AG08396 (cell line): Measurements from ENCODE around the gene PACSIN2.
A peak's percentile ranks its signal among the peaks of the same experiment; 100 is the strongest.
"Not testable (repeated sequence)": the region's sequence is repeated elsewhere in the genome, so short reads cannot be mapped to it uniquely, and the experiment has no call there.

ENCODE experiments used
- DNase-seq: peaks from one replicate; pipeline ENCODE4 v3.0.0; 2012; ENCODE audit warnings: low spot score, mixed read lengths

The PACSIN2 gene, protein sequence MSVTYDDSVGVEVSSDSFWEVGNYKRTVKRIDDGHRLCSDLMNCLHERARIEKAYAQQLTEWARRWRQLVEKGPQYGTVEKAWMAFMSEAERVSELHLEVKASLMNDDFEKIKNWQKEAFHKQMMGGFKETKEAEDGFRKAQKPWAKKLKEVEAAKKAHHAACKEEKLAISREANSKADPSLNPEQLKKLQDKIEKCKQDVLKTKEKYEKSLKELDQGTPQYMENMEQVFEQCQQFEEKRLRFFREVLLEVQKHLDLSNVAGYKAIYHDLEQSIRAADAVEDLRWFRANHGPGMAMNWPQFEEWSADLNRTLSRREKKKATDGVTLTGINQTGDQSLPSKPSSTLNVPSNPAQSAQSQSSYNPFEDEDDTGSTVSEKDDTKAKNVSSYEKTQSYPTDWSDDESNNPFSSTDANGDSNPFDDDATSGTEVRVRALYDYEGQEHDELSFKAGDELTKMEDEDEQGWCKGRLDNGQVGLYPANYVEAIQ

DNA sequence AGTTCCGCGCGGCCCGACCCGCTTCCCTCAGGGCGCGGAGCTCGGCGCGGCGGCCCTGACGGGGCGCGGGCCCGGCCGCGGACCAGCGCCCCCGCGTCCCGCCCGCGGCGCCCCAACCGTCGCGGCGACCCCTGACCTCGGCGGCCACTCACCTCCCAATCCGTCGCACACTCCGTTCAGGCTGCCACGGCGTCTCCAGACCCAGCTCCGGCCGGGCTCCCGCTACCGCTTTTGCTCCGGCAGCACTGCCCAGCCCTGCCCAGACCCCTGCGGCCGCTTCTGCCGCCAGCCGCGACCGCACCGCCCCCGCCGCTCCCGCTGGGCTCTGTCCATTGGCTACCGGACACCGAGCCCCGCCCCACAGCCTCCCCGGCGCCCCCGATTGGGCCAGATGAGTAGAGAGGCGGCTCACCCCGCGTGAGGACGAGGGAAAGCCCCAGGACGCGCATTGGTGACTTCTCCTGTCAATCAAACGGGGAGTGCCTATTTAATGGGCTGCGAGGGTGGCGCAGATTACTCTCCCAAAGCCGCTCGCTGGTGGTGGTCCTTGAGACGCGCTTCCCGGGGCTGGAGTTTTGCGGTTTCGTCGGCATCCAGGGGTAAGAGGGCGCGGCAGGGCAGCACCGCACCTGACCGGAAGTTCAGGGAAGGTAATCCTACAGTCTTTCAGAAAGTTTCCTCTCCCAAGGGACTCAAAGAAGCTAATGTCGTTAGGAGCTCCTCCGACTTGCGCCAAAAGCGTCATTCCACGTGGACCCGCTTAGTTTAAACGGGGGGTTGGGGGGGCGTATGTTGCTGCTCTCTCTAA is at the start of gene PACSIN2:
PACSIN2 (minus strand) TSS at position 281 of the 808 bp plus-strand sequence. CDS start 103,069 bp downstream, outside the sequence.
- peak; percentile 99 for DNase-seq

- peak; percentile 45 for DNase-seq
Measured at GRCh38 chr22:43060183-43060582, 45.2 kb upstream of the PACSIN2 start.

DNA sequence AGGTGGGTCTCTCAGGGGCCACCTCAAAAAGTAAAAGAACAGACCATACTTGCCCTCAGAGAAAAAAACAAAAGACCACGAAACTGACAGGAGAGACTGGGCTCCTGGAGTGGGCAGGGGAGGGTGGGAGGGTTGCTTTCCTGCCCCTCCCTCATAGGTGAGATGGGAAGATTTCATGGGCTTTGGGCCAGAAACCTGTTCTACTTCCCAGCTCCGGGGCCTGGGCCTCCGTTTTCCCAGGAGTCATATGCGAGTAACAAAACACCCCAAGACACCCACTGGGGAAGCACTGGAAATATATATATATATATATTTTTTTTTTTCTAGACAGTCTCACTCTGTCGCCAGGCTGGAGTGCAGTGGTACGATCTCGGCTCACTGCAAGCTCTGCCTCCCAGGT is 42.7 kb upstream of the PACSIN2 start:
- DNase-seq, result no peak

DNA sequence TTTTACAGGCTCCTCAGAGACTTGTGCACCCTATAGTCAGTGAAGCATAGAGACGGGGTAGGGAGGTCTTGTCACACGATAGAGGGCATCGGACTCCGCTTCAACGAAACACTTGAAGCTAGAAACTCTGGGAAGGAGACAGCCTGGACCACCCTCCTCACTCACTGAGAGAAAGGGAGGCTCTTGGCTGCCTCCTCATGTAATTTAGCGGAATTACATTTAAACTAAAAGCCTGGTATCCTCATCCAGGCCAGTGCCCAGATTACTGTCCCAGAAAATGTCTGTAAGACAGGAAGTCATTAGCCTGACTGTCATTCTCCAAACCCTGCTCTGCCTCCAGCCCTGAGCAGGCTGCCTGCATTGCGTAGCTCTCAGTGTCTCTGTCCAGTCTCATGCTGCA is 38.2 kb upstream of the PACSIN2 start:
- no peak for DNase-seq

GRCh38 chr22:43050995-43051394 is 36.0 kb upstream of the PACSIN2 start:
- DNase-seq, result no peak

DNA sequence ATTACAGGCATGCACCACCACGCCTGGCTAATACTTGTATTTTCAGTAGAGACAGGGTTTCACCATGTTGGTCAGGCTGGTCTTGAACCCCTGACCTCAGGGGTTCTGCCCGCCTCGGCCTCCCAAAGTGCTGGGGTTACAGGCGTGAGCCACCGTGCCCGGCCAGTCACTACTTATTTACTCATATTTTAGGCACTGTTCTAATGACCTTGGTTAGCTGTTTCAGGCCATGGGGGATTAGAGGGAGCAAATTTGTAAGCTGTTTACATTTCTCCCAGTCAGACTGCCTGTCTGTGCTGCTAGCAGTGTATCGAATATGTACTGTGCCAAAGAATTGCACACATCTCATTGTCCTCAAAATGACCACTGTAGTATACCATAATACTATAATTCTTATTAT is 32.7 kb upstream of the PACSIN2 start:
- DNase-seq, result no peak

GRCh38 chr22:43044290-43044712 is 29.4 kb upstream of the PACSIN2 start:
- DNase-seq, result no peak

- DNase-seq, result no peak
Measured at GRCh38 chr22:43042101-43042780, 27.3 kb upstream of the PACSIN2 start.

- DNase-seq, result no peak
Measured at GRCh38 chr22:43039800-43040199, 24.9 kb upstream of the PACSIN2 start.

DNA sequence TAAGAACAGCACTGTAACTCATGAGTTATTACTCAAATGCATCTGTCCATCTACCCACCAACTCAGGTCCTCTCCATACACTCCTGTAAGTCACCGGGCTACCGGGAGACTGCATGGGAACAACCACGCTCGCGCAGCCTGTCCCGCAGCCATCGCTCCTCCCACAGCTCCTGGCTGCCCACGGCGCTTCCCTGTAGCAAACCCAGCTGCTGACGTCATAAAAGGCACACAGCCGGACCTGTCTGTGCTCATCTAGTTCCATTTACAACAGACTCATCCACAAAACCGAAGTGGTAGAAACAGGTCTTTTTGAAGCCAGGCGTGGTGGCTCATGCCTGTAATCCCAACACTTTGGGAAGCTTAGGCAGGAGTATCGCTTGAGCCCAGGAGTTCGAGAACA is 23.4 kb upstream of the PACSIN2 start:
- DNase-seq, result no peak

DNA sequence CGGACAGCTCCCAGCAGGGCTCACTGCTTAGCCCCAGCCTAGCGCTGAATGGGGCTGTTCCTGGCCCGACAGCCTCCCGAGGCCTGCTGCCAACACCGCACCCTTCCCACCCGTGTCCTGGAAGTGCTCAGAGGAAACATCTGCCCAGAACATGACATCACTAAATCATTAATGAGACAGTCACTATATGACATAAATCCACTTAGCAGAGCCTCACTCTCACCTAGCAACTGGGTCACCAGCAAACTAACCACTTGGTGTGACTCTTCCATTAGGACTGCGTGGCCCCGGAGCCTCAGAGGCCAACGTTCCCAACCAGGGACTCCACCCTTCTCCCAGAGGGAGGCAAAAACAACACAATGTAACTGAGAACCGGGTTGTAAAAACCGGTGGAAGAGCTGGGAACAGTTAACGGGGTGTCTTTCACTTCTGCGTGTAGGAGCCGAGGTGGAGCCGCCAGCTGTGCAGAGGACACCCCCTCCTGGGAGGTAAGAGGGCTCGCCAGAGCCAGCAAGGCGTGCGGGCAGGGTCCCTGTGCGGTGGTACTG is 21.4 kb upstream of the PACSIN2 start:
- peak; percentile 51 for DNase-seq

GRCh38 chr22:43035250-43035649 is 20.3 kb upstream of the PACSIN2 start:
- DNase-seq, result no peak

DNA sequence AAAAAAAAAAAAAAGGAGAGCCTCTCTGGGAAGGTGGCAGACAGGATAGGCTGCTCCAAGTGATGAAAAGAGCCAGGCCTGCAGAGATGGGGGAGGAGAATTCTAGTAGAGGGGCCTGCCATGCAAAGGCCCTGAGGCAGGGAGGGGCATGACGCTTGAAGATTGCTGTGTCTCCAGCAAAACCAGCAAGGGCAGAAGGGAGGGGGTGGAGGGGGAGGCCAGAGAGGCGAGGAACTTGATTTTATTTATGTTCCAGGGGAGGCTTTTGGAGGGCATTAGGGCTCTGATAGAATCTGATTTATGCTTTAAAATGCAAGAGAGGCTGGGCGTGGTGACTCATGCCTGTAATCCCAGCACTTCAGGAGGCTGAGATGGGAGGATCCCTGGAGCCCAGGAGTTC is 16.7 kb upstream of the PACSIN2 start:
- DNase-seq, result no peak

DNA sequence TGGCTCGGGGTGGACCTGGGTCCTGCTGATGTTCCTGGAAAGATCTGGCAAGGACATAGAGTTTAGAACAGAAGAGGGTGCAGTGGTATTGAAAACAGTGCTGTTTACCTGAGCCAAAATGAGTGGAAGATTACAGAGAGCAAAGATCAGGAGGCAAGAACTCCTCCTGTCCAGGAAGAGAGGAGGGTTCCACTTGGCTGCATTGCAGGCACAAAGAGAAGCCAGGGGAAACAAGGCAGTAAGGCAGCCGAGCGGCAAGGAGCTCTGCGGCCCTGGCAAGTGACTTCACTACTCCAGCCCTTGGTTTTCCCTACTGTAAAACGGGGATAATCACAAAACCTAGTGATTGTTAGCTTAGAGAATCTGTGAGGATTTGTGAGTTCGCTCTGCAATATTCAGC is 3.7 kb upstream of the PACSIN2 start:
- no peak for DNase-seq

GRCh38 chr22:43017525-43018460 is 2.8 kb upstream of the PACSIN2 start:
- DNase-seq, result no peak

- DNase-seq, result not testable (repeated sequence)
Measured at GRCh38 chr22:43016150-43016549, 1.2 kb upstream of the PACSIN2 start.

DNA sequence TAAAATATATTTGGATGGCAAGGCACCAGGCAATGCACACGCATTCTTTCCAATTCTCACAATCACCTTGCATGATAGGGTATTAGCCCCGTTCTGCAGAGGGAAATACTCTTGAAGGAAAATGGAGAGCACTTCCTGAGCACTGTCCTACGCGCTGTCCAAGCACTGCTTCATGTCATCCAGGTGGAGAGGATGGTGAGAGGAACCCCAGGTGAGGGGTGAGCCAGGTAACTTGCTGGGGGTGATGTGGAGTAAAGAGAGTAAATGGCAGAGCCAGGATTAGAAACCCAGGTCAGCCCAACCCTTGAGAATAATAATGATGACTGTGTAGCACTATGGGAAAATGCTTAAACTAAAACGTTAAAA is 711 bp upstream of the PACSIN2 start:
- DNase-seq, result no peak

DNA sequence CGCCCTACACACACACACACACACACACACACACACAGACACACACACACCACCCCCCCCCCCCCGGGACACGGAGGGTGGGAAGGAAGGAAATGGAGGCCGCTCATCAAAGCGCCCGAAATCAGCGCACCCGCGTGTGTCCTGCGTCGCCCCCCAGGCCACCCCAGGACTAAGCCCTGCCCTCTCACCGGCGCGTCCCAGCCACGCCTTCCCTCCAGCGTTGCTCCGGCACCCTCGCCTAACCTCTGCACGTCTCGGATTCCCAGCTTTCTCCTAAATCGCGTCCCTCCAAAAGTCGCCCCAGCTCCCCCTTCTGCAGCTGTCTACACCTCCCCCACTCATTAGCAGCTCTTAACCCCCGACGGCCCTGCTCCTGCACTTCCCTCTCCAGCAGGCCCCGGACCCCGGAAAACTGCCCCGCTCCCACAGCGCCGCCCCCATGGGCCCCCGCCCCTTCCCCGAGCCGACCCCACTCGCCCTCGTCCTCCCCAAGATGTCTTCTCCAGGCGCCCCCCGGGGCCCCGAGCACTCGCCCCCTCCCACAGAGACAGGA is 557 bp downstream of the PACSIN2 start:
- DNase-seq, result peak; percentile 52

DNA sequence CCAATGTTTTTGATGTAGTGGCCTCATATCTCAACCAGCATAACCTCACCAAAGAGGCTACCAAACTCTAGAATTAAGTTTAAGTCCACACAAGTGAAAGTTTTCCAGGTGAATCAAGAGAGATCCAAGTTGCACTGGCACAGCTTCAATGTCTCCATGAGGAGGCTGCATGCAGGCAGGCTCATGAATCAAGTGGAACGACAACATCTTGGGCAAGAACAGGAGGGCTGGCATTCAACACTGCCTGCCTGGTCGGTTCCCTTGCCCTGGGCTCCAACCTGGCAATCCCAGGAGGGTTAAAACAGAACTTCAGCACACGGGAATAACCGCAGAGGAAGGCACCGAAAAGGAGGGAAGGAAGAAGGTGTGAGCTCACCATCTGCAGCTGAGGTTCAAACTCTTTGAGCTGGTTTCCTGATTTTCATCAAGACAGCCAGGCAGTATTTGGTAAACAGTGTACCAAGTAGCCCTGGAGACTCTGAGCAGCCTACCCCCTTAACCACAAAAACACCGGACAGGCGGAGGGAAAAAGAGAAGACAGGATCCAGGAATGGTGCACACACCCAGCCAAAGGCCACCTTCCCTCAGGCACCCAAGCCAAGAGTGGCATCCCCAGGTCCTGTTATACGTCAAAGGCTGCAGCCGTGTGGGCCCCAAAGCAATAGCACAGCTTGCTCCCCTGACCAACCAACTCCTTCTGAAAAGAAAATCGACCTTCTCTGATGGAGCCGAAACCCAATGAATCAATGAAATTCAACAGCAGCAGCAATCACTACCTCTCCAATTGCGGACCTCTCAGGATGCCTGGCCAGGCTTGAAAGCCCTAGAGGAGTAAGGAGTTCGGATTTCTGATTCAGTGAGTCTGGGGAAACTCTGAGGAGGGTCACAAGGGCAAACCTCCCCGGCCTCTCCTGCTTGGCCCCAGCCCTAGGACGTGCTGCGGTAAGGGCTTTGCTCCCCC is 1.3 kb downstream of the PACSIN2 start:
- DNase-seq, result no peak

DNA sequence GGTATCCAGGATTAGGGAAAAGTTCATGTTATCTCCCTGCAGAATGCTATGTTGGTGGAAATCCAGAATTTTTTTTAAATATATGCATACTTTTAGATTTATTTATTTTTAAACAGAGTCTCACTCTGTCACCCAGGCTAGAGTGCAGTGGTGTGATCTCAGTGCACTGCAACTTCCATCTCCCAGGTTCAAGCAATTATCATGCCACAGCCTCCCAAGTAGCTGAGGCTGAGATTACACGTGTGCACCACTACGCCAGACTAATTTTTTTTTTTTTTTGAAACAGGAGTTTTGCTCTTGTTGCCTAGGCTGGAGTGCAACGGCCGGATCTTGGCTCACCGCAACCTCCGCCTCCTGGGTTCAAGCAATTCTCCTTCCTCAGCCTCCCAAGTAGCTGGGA is 2.6 kb downstream of the PACSIN2 start:
- DNase-seq, result no peak
